ENCODE data around the gene ARHGEF37.

DNA sequence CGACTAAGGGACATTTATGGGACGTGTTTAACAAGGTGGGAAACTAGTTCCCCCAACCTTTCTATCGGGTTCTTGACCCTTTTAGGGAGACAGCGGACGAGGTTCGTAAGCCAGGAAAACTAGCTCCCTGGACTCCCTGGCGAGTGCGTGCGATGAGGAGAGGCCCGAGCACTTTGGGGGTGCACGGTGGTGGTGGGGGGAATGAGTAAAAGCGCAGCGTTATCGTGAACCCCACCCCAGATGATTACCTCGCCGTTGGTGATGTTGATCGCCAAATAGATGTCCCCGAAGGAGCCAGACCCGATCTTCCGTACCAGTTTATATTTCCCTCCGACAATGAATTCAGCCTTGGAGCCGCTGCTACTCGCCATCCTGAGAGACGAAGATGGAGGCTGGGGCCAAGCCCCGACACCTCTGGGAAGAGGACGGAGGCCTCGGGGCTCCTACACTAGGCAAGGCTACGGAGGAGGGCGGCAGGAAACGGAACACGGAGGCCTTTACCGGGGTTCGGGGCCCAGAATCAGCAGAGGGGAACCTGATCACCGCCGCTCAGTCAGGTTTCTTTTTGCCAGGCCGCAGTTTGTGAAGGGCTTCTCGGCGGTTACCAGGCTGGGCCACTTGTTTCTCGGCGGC, 30.6 kb upstream of the ARHGEF37 start:
- no peak for TF ChIP-seq EZH2 (IDR thresholded peaks at IDR 0.05; ENCODE audit: borderline replicate concordance, low read depth, low read length, severe bottlenecking)
- TF ChIP-seq, protein P1, sequence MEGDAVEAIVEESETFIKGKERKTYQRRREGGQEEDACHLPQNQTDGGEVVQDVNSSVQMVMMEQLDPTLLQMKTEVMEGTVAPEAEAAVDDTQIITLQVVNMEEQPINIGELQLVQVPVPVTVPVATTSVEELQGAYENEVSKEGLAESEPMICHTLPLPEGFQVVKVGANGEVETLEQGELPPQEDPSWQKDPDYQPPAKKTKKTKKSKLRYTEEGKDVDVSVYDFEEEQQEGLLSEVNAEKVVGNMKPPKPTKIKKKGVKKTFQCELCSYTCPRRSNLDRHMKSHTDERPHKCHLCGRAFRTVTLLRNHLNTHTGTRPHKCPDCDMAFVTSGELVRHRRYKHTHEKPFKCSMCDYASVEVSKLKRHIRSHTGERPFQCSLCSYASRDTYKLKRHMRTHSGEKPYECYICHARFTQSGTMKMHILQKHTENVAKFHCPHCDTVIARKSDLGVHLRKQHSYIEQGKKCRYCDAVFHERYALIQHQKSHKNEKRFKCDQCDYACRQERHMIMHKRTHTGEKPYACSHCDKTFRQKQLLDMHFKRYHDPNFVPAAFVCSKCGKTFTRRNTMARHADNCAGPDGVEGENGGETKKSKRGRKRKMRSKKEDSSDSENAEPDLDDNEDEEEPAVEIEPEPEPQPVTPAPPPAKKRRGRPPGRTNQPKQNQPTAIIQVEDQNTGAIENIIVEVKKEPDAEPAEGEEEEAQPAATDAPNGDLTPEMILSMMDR (IDR thresholded peaks at IDR 0.05; ENCODE audit: borderline replicate concordance, extremely low read depth, low read length, poor library complexity, severe bottlenecking) = no peak

Measured in DND-41 (cell line).